ENCODE results near the gene UBE2Q2. TPM values are rescaled to one million over a fixed set of nuclear protein-coding genes. Genes with fewer than 3 reads are reported as not detected.

UBE2Q2 gene
- total and polyA plus RNA-seq, 9 of the 15 experiments (the other 6 are each of a cell fraction or from before 2014, with no cell fraction given), result 6.2 to 24.0 (median 16.2) TPM

DNA sequence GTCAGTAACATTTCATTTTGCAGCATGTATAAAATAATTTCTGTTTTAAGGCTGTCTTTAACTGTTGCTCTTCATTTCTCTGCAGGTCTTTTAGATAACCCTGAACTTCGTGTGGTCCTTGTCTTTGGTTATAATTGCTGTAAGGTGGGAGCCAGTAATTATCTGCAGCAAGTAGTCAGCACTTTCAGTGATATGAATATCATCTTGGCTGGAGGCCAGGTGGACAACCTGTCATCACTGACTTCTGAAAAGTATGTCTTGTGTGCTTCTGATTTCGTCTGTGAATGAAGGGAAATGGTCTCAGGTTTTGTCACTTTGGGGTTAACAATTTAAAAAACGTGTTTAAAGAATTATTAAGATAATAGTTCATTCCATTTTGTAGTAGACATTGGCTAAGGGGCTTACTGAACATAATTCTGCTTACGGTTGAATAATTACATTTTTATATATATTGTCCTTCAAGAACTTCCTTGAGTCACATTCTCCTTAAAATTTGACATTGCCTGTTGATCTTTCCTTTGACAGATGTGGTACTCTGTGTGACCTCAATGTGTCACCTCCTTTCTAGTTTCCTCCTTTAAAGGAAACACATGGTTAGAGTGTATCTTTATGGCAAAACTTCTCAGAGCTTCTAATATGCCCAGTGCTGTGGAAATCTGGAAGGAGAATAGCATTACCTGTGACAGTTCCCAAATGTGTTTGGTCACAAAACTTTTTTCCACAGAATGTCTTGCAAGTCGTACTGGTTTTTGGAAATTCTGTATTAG lies 86.7 kb downstream of the UBE2Q2 start:
- no peaks in the 10 kb centered on the region for H3K9me3 ChIP-seq (replicated peaks; ENCODE audit: control insufficient read depth, insufficient read depth, low read depth, low read length)
- no peak overlapping the region for H3K4me3 ChIP-seq
- in situ Hi-C loops (cut with MboI) (loop anchor here (5.0 to 10.0 kb wide), 2 partner anchors 243 to 615 kb away; no protein-coding TSS in a partner anchor), intact Hi-C loops (cut with micrococcal nuclease) (loop anchor here (10.0 kb wide), 2 partner anchors 215 to 245 kb away; no protein-coding TSS in a partner anchor)
- H3K27me3 ChIP-seq (ENCODE audit: control insufficient read depth in 2 of 2, insufficient read depth in 2 of 2, low read length in 2 of 2), result no peaks in the 10 kb centered on the region
- ChIA-PET POLR2A (no interaction called here), CTCF (ENCODE audit: low intra/inter-chr PET ratio) (interaction anchor here (0.6 to 2.1 kb wide), 3 partner anchors 202 to 221 kb away, joined by 4 to 14 read pairs (median 7); no protein-coding TSS in a partner anchor)
- H3K36me3 ChIP-seq (ENCODE audit: control insufficient read depth, insufficient read depth, low read length), result peaks cover 87% of the 10 kb centered on the region
- H3K79me2 ChIP-seq (ENCODE audit: control insufficient read depth, insufficient read depth, low read length), result 0 out of 3 replicates have a peak, but pooled peaks cover 6% of the 10 kb centered on the region
- ATAC-seq (no peak), FAIRE-seq (peak; percentile 37), DNase-seq (ENCODE audit: extremely low read depth in 1 of 4, low spot score in 3 of 4) (peak in 2 of 4 experiments; percentile 19 to 72)
- no peaks in the 10 kb centered on the region for H4K20me1 ChIP-seq (replicated peaks; ENCODE audit: control insufficient read depth, insufficient read depth, low read length)
- H3K27ac ChIP-seq (ENCODE audit: extremely low read depth, low read depth, low read length), result no peak overlapping the region
- H2AFZ ChIP-seq (ENCODE audit: low read depth, low read length), result no peak overlapping the region
- no TSS peak for BruUV-seq (replicated peaks)
- H3K4me2 ChIP-seq (ENCODE audit: insufficient read depth, low read length), result no peak overlapping the region
- H3K9ac ChIP-seq (ENCODE audit: insufficient read depth in 1 of 2, low read depth in 2 of 2, low read length in 2 of 2), result no peak overlapping the region
- peaks cover 0 to 15% of the 10 kb centered on the region in 2 experiments; a peak in 2 of 5 replicates for H3K4me1 ChIP-seq (replicated peaks in 1 of 2; ENCODE audit: control insufficient read depth in 2 of 2, insufficient read depth in 2 of 2, low read length in 2 of 2)
- 41% methylated on average over 5 of the region's 5 CpGs for WGBS (ENCODE audit: insufficient coverage, low coverage, missing lambda C conversion rate)
- H3K9me1 ChIP-seq (ENCODE audit: control insufficient read depth, insufficient read depth, low read length), result no peaks in the 10 kb centered on the region
- TF ChIP-seq CBFA2T3 (IDR thresholded peaks at IDR 0.05) (peak; percentile 29; the same call in 1 of the 2 replicates), NFIC (IDR thresholded peaks at IDR 0.05) (peak; percentile 89), MEIS2 (IDR thresholded peaks at IDR 0.05; ENCODE audit: partially characterized antibody) (peak; percentile 71), ZNF740 (CRISPR knock-in tag; IDR thresholded peaks at IDR 0.05) (no peak), ZNF740 (tag; IDR thresholded peaks at IDR 0.05) (no peak)
- TF ChIP-seq, protein P1, sequence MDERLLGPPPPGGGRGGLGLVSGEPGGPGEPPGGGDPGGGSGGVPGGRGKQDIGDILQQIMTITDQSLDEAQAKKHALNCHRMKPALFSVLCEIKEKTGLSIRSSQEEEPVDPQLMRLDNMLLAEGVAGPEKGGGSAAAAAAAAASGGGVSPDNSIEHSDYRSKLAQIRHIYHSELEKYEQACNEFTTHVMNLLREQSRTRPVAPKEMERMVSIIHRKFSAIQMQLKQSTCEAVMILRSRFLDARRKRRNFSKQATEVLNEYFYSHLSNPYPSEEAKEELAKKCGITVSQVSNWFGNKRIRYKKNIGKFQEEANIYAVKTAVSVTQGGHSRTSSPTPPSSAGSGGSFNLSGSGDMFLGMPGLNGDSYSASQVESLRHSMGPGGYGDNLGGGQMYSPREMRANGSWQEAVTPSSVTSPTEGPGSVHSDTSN (CRISPR knock-in tag; IDR thresholded peaks at IDR 0.05; ENCODE audit: low read depth), result no peak
- TF ChIP-seq, protein P1 (tag; conservative IDR thresholded peaks at IDR 0.05; ENCODE audit: low read depth), result peak; percentile 69

All from K562 (cell line).